ENCODE data around the gene CFAP74. TPM values are rescaled to one million over a fixed set of nuclear protein-coding genes. Genes with fewer than 3 reads are reported as not detected.

The CFAP74 gene
- total RNA-seq, 4 donors from 2014 or later: not detected

DNA sequence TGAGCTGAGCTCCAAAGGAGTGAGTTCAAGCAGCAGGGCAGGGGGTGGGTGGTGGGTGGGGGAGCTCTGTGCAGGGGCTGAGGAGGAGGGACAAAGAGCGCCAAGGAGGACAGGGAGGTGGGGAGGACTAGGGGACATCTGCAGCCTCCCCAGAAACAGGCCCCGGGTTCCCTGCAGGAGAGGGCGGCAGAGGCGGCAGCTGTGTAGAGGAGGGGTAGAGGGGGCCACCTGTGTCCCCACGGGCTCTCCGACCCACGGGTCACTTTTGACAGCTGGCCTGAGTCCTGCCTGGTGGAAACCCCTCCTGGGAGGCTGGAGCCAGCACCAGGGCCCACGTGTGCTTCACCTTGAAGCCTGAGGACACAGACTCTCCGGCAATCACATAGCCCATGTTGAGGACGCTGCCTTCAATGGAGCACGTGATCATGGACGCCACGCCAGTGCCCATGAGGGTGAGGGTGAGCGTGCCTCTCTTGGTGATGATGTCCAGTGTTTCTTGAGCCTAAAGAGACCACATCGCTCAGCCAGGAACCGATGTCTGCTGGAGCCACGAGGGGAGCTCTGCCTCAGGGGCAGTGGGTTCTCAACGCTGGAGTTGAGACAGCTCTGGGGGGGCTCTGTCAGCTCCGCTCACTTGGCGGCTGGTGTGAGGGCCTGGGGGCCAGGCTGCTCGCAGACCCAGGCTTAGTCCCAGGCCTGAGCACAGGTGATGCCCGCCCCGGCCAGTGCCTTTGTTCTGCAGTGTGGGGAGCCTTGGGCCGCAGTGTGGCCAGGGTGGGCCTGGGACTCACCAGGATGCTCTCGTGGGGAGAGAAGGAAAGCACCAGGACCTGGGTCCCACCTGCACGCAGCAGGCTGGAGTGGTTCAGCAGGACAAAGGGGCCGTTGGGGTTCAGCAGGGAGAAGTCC lies 77.9 kb downstream of the CFAP74 start:
- intact Hi-C loops (cut with DNase I; ENCODE audit: low total_unique reads) (no loop called here), in situ Hi-C loops (cut with MboI; ENCODE audit: low sequenced_read_pairs in 4 of 4) (no loop called here)
- no peaks in the 10 kb centered on the region for H3K4me1 ChIP-seq
- no peak overlapping the region for H3K27ac ChIP-seq
- TF ChIP-seq POLR2A (IDR thresholded peaks at IDR 0.05): no peak
- TF ChIP-seq CTCF (IDR thresholded peaks at IDR 0.05 in 4 of 5, conservative IDR thresholded peaks at IDR 0.05 in 1 of 5): no peak
- no peaks in the 10 kb centered on the region for H3K36me3 ChIP-seq
- ATAC-seq: no peak
- no peak overlapping the region for H3K4me3 ChIP-seq
- no peaks in the 10 kb centered on the region for H3K9me3 ChIP-seq
- no peak for DNase-seq
- no peaks in the 10 kb centered on the region for H3K27me3 ChIP-seq

- intact Hi-C loops (cut with DNase I; ENCODE audit: low total_unique reads) (no loop called here), in situ Hi-C loops (cut with MboI; ENCODE audit: low sequenced_read_pairs in 4 of 4) (no loop called here)
- TF ChIP-seq POLR2A (IDR thresholded peaks at IDR 0.05): no peak
- TF ChIP-seq CTCF (IDR thresholded peaks at IDR 0.05 in 4 of 5, conservative IDR thresholded peaks at IDR 0.05 in 1 of 5): no peak
- ATAC-seq (no peak), DNase-seq (no peak)
- no peaks in the 10 kb centered on the region for H3K27me3 ChIP-seq
- no peak overlapping the region for H3K4me3 ChIP-seq
- H3K9me3 ChIP-seq: no peaks in the 10 kb centered on the region
- no peaks in the 10 kb centered on the region for H3K36me3 ChIP-seq
- no peak overlapping the region for H3K27ac ChIP-seq
- H3K4me1 ChIP-seq: no peaks in the 10 kb centered on the region
Observed at GRCh38 chr1:1924849-1925248, 78.7 kb downstream of the CFAP74 start.

- intact Hi-C loops (cut with DNase I; ENCODE audit: low total_unique reads): no loop called here
- no peak for DNase-seq
- no peak for ATAC-seq
- Histone ChIP-seq H3K4me1 (no peaks in the 10 kb centered on the region), H3K27ac (no peak overlapping the region), H3K4me3 (no peak overlapping the region), H3K9me3 (no peaks in the 10 kb centered on the region), H3K36me3 (no peaks in the 10 kb centered on the region), H3K27me3 (no peaks in the 10 kb centered on the region)
- in situ Hi-C loops (cut with MboI; ENCODE audit: low sequenced_read_pairs in 4 of 4): no loop called here
- no peak for TF ChIP-seq POLR2A (IDR thresholded peaks at IDR 0.05)
- no peak for TF ChIP-seq CTCF (IDR thresholded peaks at IDR 0.05 in 4 of 5, conservative IDR thresholded peaks at IDR 0.05 in 1 of 5)
Observed at GRCh38 chr1:1924386-1924785, 79.2 kb downstream of the CFAP74 start.

DNA sequence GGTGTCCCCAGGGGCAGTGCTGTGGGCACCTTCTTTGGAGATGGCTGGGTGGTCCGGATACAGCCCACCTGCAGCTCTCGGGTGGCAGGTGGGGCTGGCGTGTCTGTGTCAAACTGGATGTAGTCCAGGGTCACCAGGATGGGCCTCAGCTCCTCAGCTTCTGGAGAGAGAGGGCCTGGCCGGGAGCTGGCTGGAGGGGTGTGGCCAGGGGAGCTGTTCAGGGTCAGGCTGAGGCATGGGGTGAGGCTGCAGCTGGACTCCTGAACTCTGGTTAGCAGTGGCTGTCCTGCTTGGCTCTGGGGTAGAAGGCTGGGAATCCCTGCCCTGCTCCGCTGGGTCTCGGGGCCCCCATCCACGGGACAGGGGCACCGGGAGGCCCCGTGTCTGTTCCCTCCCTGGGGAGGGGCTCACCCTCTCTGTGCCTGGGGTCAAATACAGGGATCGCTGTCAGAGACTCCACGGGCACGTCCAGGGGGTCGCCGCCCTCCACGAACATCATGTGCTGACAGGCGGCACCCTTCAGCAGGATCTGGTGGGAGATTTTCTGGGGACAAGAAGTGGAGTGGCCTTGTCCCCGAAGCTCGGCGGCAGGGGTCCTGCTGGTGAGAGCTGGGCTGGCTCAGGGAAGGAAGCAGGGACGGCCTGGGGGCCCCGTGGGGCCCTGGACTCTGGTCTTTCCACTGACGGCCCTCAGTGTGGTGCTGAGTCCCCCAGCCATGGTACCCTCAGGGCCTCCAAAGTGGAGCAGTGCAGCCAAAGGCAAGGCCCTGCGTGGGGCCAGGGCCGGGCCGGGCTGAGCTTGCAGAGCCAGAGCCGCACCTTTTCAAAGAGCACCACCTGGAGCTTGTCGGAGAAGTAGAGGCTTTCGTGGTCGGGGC lies 80.4 kb downstream of the CFAP74 start:
- in situ Hi-C loops (cut with MboI; ENCODE audit: low sequenced_read_pairs in 4 of 4) (no loop called here), intact Hi-C loops (cut with DNase I; ENCODE audit: low total_unique reads) (no loop called here)
- Histone ChIP-seq H3K27ac (no peak overlapping the region), H3K4me1 (peaks cover 5 to 8% of the 10 kb centered on the region in 2 donors), H3K27me3 (no peaks in the 10 kb centered on the region), H3K4me3 (no peak overlapping the region), H3K9me3 (no peaks in the 10 kb centered on the region), H3K36me3 (no peaks in the 10 kb centered on the region)
- DNase-seq: no peak
- ATAC-seq: no peak
- no peak for TF ChIP-seq POLR2A (IDR thresholded peaks at IDR 0.05)
- no peak for TF ChIP-seq CTCF (IDR thresholded peaks at IDR 0.05 in 4 of 5, conservative IDR thresholded peaks at IDR 0.05 in 1 of 5)
